Activated CD4-positive, alpha-beta T cell treated with anti-CD3 and anti-CD28 coated beads, Interleukin-2, amount 50 U/mL, for 24 hours (primary cell): ENCODE data around the gene TMEM87A.
"Not testable (repeated sequence)": the region's sequence is repeated elsewhere in the genome, so short reads cannot be mapped to it uniquely, and the experiment has no call there.

Source experiments
- DNase-seq, 2 donors: peaks; one replicate each; pipeline ENCODE4 v3.0.0-alpha.2; 2020; ENCODE audit warnings: low read depth in 1 of 2, low spot score in 1 of 2

Gene TMEM87A

DNA sequence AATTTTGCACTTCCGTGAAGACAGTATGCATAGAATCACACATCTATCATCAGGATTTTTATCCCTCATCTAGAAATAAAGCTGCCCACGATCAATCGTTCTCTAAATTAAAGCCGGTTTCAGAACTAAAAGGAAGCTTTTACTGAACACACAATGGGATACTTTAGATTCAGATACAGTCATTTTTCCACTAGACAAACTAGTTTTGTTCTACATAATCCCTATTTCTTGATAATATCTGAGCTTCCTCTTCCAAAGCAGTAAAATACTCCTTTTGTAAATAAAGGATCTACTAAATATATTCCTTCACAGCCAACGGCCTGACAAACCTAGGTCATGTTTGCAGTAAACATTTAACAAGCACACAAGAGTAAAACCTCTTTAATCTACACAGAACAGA, 2.2 kb downstream of the TMEM87A start:
- no peak for DNase-seq

DNA sequence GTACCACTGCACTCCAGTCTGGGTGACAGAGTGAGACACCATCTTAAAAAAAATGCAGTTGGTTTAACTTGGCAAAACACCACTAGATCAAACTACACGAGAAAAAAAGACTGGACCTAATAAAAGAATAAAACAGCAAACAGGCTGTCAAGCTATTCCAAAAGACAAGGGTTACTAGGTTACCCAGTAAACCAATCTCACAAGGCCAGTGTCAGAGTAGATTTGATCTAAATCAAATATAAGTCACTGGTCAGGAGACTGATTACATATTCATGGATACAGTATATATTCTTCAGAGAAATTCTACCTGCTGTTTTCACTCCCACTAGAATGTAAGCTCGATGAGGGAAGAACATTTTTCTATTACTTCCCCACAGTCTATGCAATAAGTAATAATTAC, 2.7 kb downstream of the TMEM87A start:
- no peak for DNase-seq

DNA sequence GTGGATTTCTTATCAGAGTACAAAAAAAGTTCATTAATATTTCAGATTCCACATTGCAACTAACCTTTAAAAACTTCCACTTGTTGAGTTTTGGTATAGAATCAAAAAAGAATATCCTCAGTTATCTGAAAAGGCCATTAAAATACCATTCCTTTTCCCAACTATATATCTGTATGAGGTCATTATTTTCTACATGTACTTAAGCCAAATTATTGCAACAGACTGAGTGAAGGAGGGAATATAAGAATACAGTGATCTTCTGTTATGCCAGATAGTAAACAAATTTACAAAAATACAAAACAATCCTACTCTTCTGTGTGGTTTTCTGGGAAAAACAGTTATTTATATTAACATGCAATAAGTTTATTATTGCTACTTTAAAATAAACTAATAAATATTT, 5.9 kb downstream of the TMEM87A start:
- no peak for DNase-seq

DNA sequence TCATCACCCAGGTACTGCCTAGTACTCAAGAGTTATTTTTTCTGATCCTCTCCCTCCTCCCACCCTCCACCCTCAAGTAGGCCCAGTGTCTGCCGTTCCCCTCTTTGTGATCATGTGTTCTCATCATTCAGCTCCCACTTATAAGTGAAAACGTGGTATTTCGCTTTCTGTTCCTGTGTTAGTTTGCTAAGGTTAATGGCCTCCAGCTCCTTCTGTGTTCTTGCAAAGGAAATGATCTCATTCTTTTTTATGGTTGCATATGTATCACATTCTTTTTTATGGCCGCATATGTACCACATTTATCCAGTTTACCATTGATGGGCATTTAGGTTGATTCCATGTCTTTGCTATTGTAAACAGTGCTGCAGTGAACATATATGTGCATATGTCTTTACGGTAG, 8.4 kb downstream of the TMEM87A start:
- no peak for DNase-seq

- DNase-seq: no peak
Measured at GRCh38 chr15:42253300-42253699, 19.9 kb downstream of the TMEM87A start.

DNA sequence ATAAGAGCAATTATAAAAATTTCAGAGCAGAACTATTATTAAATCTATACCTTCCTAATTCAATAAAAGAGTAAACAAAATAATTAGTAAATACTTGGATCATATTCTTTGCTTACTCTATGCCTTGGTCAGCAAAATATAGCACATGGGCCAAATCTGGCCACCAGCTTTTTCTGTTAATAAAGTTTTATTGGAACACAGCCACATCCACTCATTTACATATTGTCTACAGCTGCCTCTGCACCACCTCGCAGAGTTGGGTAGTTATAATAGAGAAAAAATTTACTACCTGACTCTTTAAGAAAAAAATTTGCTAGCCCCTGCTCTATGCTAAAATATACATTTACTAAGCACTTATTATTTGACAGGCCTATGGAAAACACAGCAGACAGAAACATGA, 32.4 kb downstream of the TMEM87A start:
- DNase-seq: no peak

DNA sequence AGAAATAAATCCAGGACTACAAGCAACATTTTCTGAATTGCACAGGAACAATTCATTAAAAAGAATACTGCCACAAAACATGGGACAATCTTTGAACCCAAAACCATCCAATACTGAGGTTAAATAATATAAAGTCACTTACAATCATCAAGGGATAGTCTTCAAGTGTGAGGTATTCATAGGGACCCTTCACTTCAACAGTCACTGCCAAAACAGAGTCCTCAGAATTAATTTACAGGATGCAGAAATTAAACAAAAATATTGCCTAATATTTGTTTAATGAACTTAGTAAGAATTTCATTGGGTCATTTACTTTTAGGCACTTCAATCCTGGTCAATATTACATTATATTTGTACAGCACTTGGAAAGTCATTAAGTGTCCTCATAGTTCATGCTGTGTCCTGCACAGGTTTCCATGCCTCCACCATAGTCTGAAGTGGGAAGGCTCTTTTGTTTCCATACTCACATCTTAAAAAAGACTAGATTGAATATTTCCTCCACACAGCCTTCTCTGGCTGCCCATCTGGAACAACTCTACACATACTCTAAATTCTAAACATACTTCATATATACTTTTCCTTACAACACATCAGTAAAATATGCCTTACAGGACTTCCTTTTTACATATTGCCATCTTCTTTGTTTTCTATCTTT, 33.6 kb downstream of the TMEM87A start:
- no peak for DNase-seq

DNA sequence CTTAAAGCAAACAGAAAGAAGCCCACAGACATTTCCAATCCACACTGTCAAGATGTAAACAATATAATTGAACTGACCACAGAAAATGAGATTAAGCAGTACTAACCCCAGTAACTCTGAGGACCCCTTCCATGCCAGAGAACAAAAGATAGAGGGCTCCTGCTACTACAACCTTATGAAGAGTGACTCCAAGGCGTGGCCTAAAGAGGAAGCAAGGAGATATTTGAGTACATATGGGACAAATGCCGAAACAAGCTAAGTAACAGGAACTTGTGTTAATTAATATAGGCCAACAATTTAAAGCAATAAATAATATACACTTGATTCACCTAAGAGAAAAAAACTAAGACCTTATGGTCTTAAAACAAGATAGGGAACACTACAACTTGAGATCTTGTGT, 40.1 kb downstream of the TMEM87A start:
- DNase-seq: no peak

DNA sequence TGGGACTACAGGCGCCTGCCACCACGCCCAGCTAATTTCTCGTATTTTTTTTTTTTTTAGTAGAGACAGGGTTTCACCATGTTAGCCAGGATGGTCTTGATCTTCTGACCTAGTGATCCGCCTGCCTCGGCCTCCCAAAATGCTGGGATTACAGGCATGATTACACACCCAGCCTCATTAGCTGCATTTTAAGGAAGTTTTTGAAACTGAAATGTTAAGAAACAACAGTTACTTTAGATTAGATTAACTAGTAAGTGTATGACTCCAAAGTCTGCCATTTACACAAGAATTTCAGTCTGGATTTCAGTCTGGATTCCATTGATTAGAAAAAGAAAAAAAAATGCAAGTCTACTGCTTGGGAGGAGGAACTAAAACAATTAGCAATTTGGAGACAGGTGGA, 40.6 kb downstream of the TMEM87A start:
- DNase-seq: no peak

DNA sequence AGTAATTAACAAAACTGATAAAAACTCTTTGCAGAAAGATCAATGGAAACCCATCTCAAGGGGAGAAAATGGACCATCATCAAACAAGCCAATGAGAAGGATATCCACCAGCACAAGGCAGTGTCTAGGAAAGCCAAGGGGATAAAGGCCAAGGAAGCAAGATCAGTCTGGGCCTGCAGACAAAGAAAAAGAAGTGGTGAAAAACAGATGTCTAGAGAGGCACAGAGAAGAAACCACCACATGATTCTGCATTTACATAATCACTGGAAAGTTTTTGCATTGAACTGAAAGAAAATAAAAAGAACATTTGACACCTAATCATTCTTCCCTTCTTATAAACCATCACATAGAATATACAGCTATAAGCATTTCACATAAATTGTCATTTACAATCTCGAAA, 42.1 kb downstream of the TMEM87A start:
- no peak for DNase-seq

DNA sequence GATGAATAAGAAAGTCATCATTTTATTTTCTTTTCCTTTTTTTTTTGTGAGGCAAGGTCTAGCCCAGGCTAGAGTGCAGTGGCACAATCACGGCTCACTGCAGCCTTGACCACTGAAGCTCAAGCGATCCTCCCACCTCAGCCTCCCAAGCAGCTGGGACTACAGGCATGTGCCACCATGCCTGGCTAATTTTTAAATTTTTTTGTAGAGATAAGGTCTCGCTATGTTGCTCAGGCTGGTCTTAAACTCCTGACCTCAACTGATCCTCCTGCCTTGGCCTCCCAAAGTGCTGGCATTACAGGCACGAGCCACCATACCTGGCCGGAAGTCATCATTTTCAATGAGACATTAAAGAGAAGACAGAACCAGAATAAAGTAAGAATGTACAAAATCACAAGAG, 44.3 kb downstream of the TMEM87A start:
- not testable (repeated sequence) for DNase-seq

DNA sequence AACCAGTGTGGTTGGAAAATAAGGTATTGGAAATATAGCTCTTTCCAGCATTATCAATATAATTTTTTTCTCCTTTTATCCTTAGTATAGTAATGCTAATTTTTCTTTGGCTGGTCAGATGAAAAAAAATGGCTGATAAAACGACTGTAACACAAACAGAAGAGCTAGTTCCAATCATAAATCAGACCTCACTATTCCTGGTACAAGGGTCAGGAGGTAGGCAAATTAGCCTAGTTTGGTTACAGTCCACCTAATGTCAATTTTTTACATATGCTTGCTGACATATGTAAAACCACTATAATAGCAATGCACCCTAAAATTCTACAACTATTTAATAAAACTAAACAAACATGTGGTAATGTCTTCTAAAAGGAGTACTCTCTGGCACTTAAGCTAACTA, 45.2 kb downstream of the TMEM87A start:
- DNase-seq: no peak

GRCh38 chr15:42226648-42227047, 46.6 kb downstream of the TMEM87A start:
- no peak for DNase-seq

- DNase-seq: no peak
Measured at GRCh38 chr15:42220216-42220615, 53.0 kb downstream of the TMEM87A start.

DNA sequence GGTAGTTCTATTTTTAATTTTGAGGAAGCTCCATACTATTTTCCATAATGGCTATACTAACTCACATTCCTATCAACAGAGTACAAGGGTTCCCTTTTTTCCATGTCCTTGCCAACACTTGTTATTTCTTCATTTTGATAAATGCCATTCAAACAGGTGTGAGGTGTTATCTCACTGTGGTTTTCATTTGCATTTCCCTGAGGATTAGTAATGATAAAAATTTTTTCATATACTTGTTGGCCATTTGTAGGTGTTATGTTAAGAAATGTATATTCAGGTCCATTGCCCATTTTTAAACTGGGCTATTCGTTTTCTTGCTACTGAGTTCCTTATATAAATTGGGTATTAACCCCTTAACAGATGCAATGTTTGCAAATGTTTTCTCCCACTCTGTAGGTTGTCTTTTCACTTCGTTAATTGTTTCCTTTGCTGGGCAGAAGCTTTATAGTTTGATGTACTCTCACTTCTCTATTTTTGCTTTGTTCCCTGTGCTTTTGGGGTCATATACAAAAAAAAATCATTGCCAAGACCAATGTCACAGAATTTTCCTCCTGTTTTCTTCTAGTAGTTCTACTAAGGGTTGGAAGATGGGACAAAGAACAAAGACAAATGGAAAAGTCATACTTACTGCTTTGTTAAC, 54.2 kb downstream of the TMEM87A start:
- no peak for DNase-seq

- DNase-seq: no peak
Measured at GRCh38 chr15:42217568-42217967, 55.7 kb downstream of the TMEM87A start.

DNA sequence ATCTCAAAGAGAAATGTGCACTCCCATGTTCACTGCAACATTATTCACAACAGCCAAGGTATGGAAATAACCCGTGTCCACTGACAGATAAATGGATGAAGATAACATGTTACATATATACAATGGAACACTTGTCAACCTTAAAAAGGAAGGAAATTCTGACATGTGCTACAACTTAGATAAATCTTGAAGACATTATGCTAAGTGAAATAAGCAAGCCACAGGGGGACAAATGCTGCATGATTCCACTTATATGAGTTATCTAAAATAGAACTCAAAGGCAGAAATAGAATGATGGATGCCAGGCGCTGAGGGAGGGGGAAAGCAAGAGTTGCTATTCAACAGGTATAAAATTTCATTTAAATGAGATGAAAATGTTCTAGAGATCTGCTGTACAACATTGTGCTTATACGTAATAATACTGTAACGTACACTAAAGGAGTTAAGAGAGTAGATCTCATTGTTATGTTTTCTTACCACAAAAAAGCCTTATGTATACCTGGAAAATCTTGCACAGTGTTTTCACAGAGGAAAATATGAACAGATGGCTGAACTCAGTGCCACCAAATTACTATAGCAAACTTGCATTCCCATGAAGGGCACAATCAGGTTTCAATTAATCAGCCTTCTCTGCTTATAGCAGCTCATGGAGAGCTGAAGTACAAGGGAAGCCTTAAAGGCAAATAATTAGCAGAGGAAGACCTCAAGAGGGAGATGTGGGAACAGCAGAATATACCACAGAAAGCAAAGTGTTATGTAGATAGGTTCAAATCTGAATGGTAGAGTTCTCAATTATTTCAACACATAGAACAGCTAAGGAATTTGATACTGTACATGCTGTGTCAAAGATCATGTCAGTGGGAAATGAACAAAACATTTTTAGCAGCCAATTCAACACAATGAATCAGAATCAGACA, 57.1 kb downstream of the TMEM87A start:
- no peak for DNase-seq

- no peak for DNase-seq
Measured at GRCh38 chr15:42214600-42214999, 58.6 kb downstream of the TMEM87A start.

DNA sequence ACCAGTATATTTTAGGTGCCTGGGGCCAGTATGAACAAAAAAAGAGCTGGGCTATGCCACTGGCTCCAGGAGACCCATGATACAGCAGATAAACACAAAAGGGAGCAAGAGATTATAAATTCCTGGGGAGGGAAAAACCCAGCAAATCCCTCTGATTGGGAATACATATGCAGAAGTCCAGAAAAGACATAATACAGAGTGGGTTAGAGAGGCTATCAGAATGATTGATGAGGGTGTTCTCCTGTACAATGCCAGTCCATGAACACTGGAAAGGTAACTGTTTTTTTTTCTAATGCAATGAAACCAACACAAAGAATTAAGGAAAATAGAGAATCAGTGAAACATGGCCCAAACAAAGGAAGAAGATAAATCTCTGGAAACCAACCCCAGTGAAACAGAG, 59.7 kb downstream of the TMEM87A start:
- DNase-seq: no peak

- no peak for DNase-seq
Measured at GRCh38 chr15:42210696-42211095, 62.5 kb downstream of the TMEM87A start.

DNA sequence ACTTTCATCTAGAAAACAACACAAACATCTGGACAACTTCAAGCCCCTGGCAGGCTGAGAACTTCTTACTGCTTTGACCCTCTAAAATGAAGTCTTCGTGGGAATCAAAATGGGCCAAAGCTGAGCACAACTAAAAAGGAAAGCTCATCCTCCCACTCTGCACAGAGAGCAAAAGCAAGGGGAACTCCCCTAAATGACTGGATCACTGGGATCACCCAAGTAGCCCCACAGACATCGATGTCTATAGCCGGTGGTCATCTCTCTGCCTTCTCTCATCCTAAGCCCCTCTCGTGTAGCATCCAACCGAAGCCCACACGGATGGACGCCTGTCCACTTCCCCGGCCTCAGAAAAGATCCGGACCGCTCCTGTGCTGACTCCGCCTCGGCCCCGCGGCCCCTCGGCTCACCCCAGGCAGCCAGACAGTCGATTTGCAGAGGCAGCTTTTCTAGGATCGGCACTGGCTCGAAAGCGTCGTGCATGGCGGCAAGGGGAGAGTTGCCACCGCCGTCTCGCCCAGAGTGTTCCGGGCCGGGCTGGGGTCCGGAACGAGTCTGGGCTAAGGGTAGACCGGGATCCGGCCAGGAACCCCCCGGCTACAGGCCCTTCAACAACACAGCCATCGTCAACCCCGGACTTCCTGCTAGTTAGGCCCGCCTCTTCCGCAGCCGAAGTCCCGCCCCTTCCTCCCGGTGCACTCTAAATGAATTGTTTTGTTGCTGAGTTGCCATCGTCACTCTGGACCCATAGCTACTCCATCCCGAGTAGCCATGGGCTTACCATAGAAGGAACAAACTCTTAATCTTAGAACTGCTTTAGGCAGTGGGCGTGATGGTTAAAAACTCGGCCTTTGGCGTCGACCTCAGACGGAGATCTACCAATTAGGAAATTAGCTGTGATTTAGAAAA, 65.3 kb downstream of the TMEM87A start, which contains the start of gene VPS39:
Gene VPS39 (minus strand): TSS at position 631 of the 906 bp plus-strand sequence. CDS start 151 bp downstream, at position 480.
- DNase-seq: peak; percentile 52 to 81
